Hepatocyte (in vitro differentiated cells): ENCODE measurements around the gene UBXN6.

Source experiments
- CTCF ChIP-seq: fragments of 200-600 bp; sonication (generic); IDR thresholded peaks from 2 replicates; pipeline ENCODE4 v1.5.1; 2016; ENCODE audit warnings: antibody characterized with exemption, mild to moderate bottlenecking; ENCODE audit not compliant: poor library complexity
- EZH2 ChIP-seq: fragments of 200-600 bp; sonication (generic); IDR thresholded peaks from 2 replicates; pipeline ENCODE4 v1.6.1; 2016; ENCODE audit warnings: antibody characterized with exemption, mild to moderate bottlenecking, borderline replicate concordance

- TF ChIP-seq CTCF (no peak), EZH2 (no peak)
Measured at GRCh38 chr19:4491446-4491845, 33.9 kb upstream of the UBXN6 start.
